Stomach (tissue), 4 donors: ENCODE results near the gene SPATA20.

ENCODE experiments used
- CTCF ChIP-seq, 7 experiments: fragments of 450-650 bp in 4 of 7; fragments of 200-600 bp in 3 of 7; sonication (generic) in 3 of 7; IDR thresholded peaks; one replicate each; pipeline ENCODE4 v1.5.1; 2016 to 2019; ENCODE audit warnings: antibody characterized with exemption in 7 of 7, control low read depth in 2 of 7, mild to moderate bottlenecking in 1 of 7
- POLR2A ChIP-seq, 4 donors: fragments of 450-650 bp; IDR thresholded peaks; one replicate each; pipeline ENCODE4 v1.6.1; 2016; ENCODE audit warnings: antibody characterized with exemption in 4 of 4, control low read depth in 2 of 4, mild to moderate bottlenecking in 1 of 4, moderate library complexity in 1 of 4

- no peak for TF ChIP-seq CTCF (IDR thresholded peaks at IDR 0.05)
- TF ChIP-seq POLR2A (IDR thresholded peaks at IDR 0.05): no peak
These were observed 12.8 kb downstream of the SPATA20 start for GRCh38 chr17:50559674-50560184.
